Caco-2 (cell line): ENCODE measurements around the gene GPR171. TPM values are rescaled to one million over a fixed set of nuclear protein-coding genes. Genes with fewer than 3 reads are reported as not detected.

Experiments
- BruUV-seq: library from RNA; stranded (reverse); fragments of 400-500 nt; replicated peaks from 2 replicates; lab custom pipeline; 2021; lab: Mats Ljungman, UMichigan
- CTCF ChIA-PET: fragments of 300-600 bp; sonication (Branson Sonifier 250); formaldehyde crosslinking; loops from one replicate; lab custom pipeline; 2022; ENCODE audit warnings: antibody characterized with exemption; lab: Charles Lee
- POLR2A ChIA-PET: fragments of 300-600 bp; sonication (Branson Sonifier 250); formaldehyde crosslinking; loops from one replicate; lab custom pipeline; 2022; ENCODE audit warnings: antibody characterized with exemption; lab: Charles Lee
- DNase-seq, 2 experiments: peaks; one replicate each; pipeline versions ENCODE4 v3.0.0 to v3.0.0-alpha.2; 2020 to 2022
- H3K27me3 ChIP-seq: replicated peaks from 2 replicates; pipeline ENCODE4 v1.6.0; 2011; ENCODE audit warnings: low read length; ENCODE audit not compliant: control insufficient read depth, insufficient read depth
- H3K36me3 ChIP-seq: 2 replicates; pipeline ENCODE4 v1.5.1; 2011; ENCODE audit warnings: low read length; ENCODE audit not compliant: control insufficient read depth, insufficient read depth
- H3K4me1 ChIP-seq: fragments of 250-450 bp; sonication (Bioruptor Pico); 2 replicates; pipeline ENCODE4 v1.5.1; 2020; ENCODE audit warnings: mild to moderate bottlenecking
- H3K4me3 ChIP-seq: 2 replicates; pipeline ENCODE4 v1.5.1; 2011; ENCODE audit warnings: low read depth, mild to moderate bottlenecking, control low read depth, low read length
- H3K9me3 ChIP-seq: fragments of 250-450 bp; sonication (Bioruptor Pico); 2 replicates; pipeline ENCODE4 v1.5.1; 2020; ENCODE audit warnings: mild to moderate bottlenecking, moderate library complexity
- H3K27ac Mint-ChIP-seq: one replicate; pipeline ENCODE4 v1.8.0; 2022; ENCODE audit warnings: mixed read lengths; ENCODE audit not compliant: unreplicated experiment
- H3K27me3 Mint-ChIP-seq: one replicate; pipeline ENCODE4 v1.8.0; 2022; ENCODE audit warnings: mixed read lengths; ENCODE audit not compliant: insufficient read depth, unreplicated experiment
- H3K36me3 Mint-ChIP-seq: one replicate; pipeline ENCODE4 v1.8.0; 2022; ENCODE audit warnings: mild to moderate bottlenecking, mixed read lengths; ENCODE audit not compliant: insufficient read depth, unreplicated experiment
- H3K4me1 Mint-ChIP-seq: one replicate; pipeline ENCODE4 v1.8.0; 2022; ENCODE audit warnings: low read depth, mixed read lengths; ENCODE audit not compliant: unreplicated experiment
- H3K4me3 Mint-ChIP-seq: one replicate; pipeline ENCODE4 v1.8.0; 2022; ENCODE audit warnings: mild to moderate bottlenecking, moderate library complexity, mixed read lengths; ENCODE audit not compliant: unreplicated experiment
- H3K9me3 Mint-ChIP-seq: one replicate; pipeline ENCODE4 v1.8.0; 2022; ENCODE audit warnings: mixed read lengths; ENCODE audit not compliant: unreplicated experiment
- CTCF ChIP-seq, 2 experiments: fragments of 200-600 bp in 1 of 2; IDR thresholded peaks; 1 replicate in 1 of 2; 2 replicates in 1 of 2; pipeline versions ENCODE4 v1.5.1 to v1.8.0; 2011 to 2022; ENCODE audit warnings: antibody characterized with exemption in 1 of 2, control low read depth in 1 of 2, inconsistent platforms in 1 of 2, low read depth in 1 of 2, low read length in 1 of 2, mild to moderate bottlenecking in 1 of 2, moderate library complexity in 1 of 2; ENCODE audit not compliant: insufficient read depth in 1 of 2, severe bottlenecking in 1 of 2, unreplicated experiment in 1 of 2
- intact Hi-C: fragments of 100-400 bp; cut with micrococcal nuclease; formaldehyde crosslinking; loops from one replicate; pipeline ENCODE4 v1.10.0; 2022; ENCODE audit not compliant: unreplicated experiment
- total RNA-seq: library from RNA; stranded (reverse); gene quantifications from 2 replicates; pipeline ENCODE4 v1.2.3, GENCODE V29; 2022

Gene GPR171
- total RNA-seq, 1 experiment from 2014 or later: not detected

DNA sequence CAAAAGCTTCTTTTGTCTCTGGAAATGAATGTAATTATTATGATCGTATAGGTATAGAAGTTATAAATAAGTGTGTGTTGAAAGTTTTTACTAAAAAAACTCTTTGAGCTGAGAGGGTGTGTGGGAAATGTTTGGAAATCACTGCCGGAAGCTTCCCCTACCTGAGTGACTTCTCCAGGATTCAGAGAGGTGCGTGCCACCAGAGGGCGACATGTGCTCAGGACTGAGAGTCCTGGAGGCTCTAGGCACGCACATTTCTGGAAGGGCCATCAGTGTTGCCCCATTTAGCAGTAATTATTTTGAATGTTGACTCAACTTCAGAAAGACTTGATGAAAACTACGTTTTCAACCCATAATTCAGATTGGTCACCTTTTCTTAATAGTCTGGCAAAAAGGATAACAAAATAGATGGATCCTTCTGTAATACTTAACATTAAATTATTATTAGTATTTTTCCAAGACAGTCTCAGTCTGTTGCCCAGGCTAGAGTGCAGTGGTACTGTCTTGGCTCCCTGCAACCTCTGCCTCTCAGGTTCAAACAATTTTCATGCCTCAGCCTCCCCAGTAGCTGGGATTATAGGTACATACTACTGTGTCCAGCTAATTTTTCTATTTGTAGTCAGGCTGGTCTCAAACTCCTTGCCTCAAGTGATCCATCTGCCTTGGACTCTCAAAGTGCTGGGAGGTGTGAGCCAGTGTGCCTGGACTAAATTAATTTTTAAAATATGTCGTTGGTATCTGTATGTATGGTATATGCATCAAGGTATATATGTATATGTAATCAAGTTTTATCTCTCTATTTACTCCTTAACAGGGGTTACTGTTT, 34.5 kb downstream of the GPR171 start:
- Mint-ChIP-seq H3K4me3 (no peak overlapping the region), H3K27ac (no peak overlapping the region), H3K36me3 (peaks cover 27% of the 10 kb centered on the region), H3K9me3 (no peaks in the 10 kb centered on the region), H3K27me3 (no peaks in the 10 kb centered on the region), H3K4me1 (peaks cover 6% of the 10 kb centered on the region)
- H3K4me3 ChIP-seq: no peak overlapping the region
- no peaks in the 10 kb centered on the region for H3K9me3 ChIP-seq
- no peaks in the 10 kb centered on the region for H3K27me3 ChIP-seq
- no peaks in the 10 kb centered on the region for H3K36me3 ChIP-seq
- H3K4me1 ChIP-seq: no peaks in the 10 kb centered on the region
- POLR2A ChIA-PET: no interaction called here
- no TSS peak for BruUV-seq
- intact Hi-C loops: loop anchor here (1.0 to 5.0 kb wide), 6 partner anchors 44 to 749 kb away; no protein-coding TSS in a partner anchor
- DNase-seq: peak; percentile 75 to 84
- CTCF ChIA-PET: interaction anchor here (1.0 to 1.4 kb wide), 5 partner anchors 12 to 60 kb away, joined by 3 to 8 read pairs (median 4); no protein-coding TSS in a partner anchor
- peak; percentile 89 to 94 for TF ChIP-seq CTCF (IDR thresholded peaks at IDR 0.05; ENCODE audit: insufficient read depth in 1 of 2, low read depth in 1 of 2, low read length in 1 of 2, severe bottlenecking in 1 of 2, unreplicated experiment in 1 of 2)

DNA sequence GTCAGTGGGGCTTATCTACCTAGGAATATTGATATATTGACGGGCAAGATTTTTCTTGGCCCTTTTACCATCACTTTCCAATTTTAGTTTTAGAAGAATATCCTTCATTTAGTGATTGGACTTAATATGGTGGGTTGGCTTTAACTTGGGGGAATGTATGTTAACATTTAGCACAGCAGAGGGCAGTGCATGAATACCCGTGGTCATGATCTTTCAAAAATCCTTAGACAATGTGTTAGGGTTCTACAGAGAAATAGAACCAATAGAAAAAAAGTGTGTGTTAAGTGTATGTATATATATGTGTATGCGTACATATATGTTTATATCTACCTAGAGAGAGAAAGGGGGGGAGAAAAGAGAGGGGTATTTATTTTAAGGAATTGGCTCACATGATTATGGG, 36.9 kb downstream of the GPR171 start:
- no peaks in the 10 kb centered on the region for H3K36me3 ChIP-seq
- TF ChIP-seq CTCF (IDR thresholded peaks at IDR 0.05; ENCODE audit: insufficient read depth in 1 of 2, low read depth in 1 of 2, low read length in 1 of 2, severe bottlenecking in 1 of 2, unreplicated experiment in 1 of 2): no peak
- CTCF ChIA-PET: no interaction called here
- DNase-seq: no peak
- POLR2A ChIA-PET: no interaction called here
- H3K4me3 ChIP-seq: no peak overlapping the region
- Mint-ChIP-seq H3K9me3 (no peaks in the 10 kb centered on the region), H3K27ac (no peak overlapping the region), H3K4me1 (peaks cover 6% of the 10 kb centered on the region), H3K4me3 (no peak overlapping the region), H3K36me3 (peaks cover 14% of the 10 kb centered on the region), H3K27me3 (no peaks in the 10 kb centered on the region)
- no peaks in the 10 kb centered on the region for H3K9me3 ChIP-seq
- intact Hi-C loops: loop anchor here (5.0 kb wide), 3 partner anchors 46 to 751 kb away; no protein-coding TSS in a partner anchor
- no TSS peak for BruUV-seq
- no peaks in the 10 kb centered on the region for H3K4me1 ChIP-seq
- no peaks in the 10 kb centered on the region for H3K27me3 ChIP-seq

GRCh38 chr3:151165226-151165625, 37.8 kb downstream of the GPR171 start:
- ChIA-PET POLR2A (no interaction called here), CTCF (no interaction called here)
- no peak for TF ChIP-seq CTCF (IDR thresholded peaks at IDR 0.05; ENCODE audit: insufficient read depth in 1 of 2, low read depth in 1 of 2, low read length in 1 of 2, severe bottlenecking in 1 of 2, unreplicated experiment in 1 of 2)

More at GRCh38 chr3:151165226-151165625, 37.8 kb downstream of the GPR171 start:
- H3K27me3 ChIP-seq: no peaks in the 10 kb centered on the region
- peaks cover 11% of the 10 kb centered on the region for H3K36me3 Mint-ChIP-seq
- no peaks in the 10 kb centered on the region for H3K4me1 ChIP-seq
- no peak for DNase-seq
- intact Hi-C loops: loop anchor here (5.0 kb wide), 3 partner anchors 47 to 752 kb away; no protein-coding TSS in a partner anchor
- no peaks in the 10 kb centered on the region for H3K27me3 Mint-ChIP-seq
- no peak overlapping the region for H3K4me3 Mint-ChIP-seq
- H3K36me3 ChIP-seq: no peaks in the 10 kb centered on the region
- BruUV-seq: no TSS peak
- no peak overlapping the region for H3K4me3 ChIP-seq
- H3K27ac Mint-ChIP-seq: no peak overlapping the region
- no peaks in the 10 kb centered on the region for H3K9me3 Mint-ChIP-seq
- H3K9me3 ChIP-seq: no peaks in the 10 kb centered on the region
- H3K4me1 Mint-ChIP-seq: peaks cover 6% of the 10 kb centered on the region
